Activated B cell treated with CpG ODN at 0.5 μM for 24 hours (primary cell): ENCODE data around the gene SPPL2C. TPM values are rescaled to one million over a fixed set of nuclear protein-coding genes. Genes with fewer than 3 reads are reported as not detected.
"Not testable (repeated sequence)": the region's sequence is repeated elsewhere in the genome, so short reads cannot be mapped to it uniquely, and the experiment has no call there.

Experiments used
- ATAC-seq: fragments of 200-7000 bp; cut with Tn5 transposase; one replicate; pipeline ENCODE4 v1.10.0; 2021; ENCODE audit warnings: low read depth, mild to moderate bottlenecking, moderate library complexity
- CTCF ChIA-PET: fragments of 350-600 bp; sonication (Branson Sonifier 250); formaldehyde crosslinking; loops from one replicate; lab custom pipeline; 2021; ENCODE audit warnings: antibody characterized with exemption; lab: Charles Lee
- POLR2A ChIA-PET: fragments of 350-600 bp; sonication (Branson Sonifier 250); formaldehyde crosslinking; loops from one replicate; lab custom pipeline; 2021; ENCODE audit warnings: antibody characterized with exemption; lab: Charles Lee
- DNase-seq: peaks from one replicate; pipeline ENCODE4 v3.0.0; 2022
- H3K27ac Mint-ChIP-seq: one replicate; pipeline ENCODE4 v1.8.0; 2020; ENCODE audit warnings: mixed read lengths
- H3K27me3 Mint-ChIP-seq: one replicate; pipeline ENCODE4 v1.8.0; 2021; ENCODE audit warnings: mixed read lengths
- H3K36me3 Mint-ChIP-seq: one replicate; pipeline ENCODE4 v1.8.0; 2021; ENCODE audit warnings: low read depth, mixed read lengths
- H3K4me1 Mint-ChIP-seq: one replicate; pipeline ENCODE4 v1.8.0; 2021; ENCODE audit warnings: mixed read lengths
- H3K4me3 Mint-ChIP-seq: one replicate; pipeline ENCODE4 v1.8.0; 2020; ENCODE audit warnings: mild to moderate bottlenecking, mixed read lengths
- H3K9me3 Mint-ChIP-seq: one replicate; pipeline ENCODE4 v1.8.0; 2020; ENCODE audit warnings: mixed read lengths
- CTCF ChIP-seq: fragments of 200-600 bp; IDR thresholded peaks from one replicate; pipeline ENCODE4 v1.8.0; 2022; ENCODE audit warnings: antibody characterized with exemption, mild to moderate bottlenecking
- intact Hi-C: fragments of 100-400 bp; cut with micrococcal nuclease; formaldehyde crosslinking; loops from one replicate; pipeline ENCODE4 v1.15.1; 2024
- total RNA-seq: library from RNA; stranded (reverse); gene quantifications from 2 replicates; pipeline ENCODE4 v1.2.3, GENCODE V29; 2022

The SPPL2C gene
- total RNA-seq, 1 donor from 2014 or later, result not detected

GRCh38 chr17:45861165-45861564, 16.5 kb downstream of the SPPL2C start:
- peaks cover 45% of the 10 kb centered on the region for H3K27me3 Mint-ChIP-seq
- CTCF ChIA-PET, result no interaction called here
- no peaks in the 10 kb centered on the region for H3K36me3 Mint-ChIP-seq
- H3K27ac Mint-ChIP-seq, result no peak overlapping the region
- POLR2A ChIA-PET, result no interaction called here
- no peak overlapping the region for H3K4me3 Mint-ChIP-seq
- H3K4me1 Mint-ChIP-seq, result no peaks in the 10 kb centered on the region
- intact Hi-C loops, result no loop called here
- TF ChIP-seq CTCF, result no peak
- H3K9me3 Mint-ChIP-seq, result peaks cover 3% of the 10 kb centered on the region
- no peak for DNase-seq
- no peak for ATAC-seq

DNA sequence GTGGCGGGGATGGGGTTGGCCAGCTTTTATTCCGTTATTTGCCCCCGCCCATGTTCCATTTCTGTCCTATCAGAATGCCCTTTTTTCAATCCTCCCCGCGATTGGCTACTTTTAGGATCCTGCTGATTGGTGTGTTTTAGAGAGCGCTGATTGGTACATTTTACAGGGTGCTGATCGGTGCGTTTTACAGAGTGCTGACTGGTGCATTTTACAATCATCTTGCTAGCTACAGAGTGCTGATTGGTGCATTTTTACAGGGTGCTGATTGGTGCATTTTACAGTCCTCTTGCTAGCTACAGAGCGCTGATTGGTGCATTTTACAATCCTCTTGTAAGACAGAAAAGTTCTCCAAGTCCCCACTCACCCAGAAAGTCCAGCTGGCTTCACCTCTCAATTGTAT, 17.4 kb downstream of the SPPL2C start:
- H3K27ac Mint-ChIP-seq, H3K9me3 Mint-ChIP-seq, DNase-seq, H3K36me3 Mint-ChIP-seq, POLR2A ChIA-PET, intact Hi-C loops, ATAC-seq, H3K4me3 Mint-ChIP-seq, H3K4me1 Mint-ChIP-seq: not testable (repeated sequence)
- CTCF ChIA-PET, result interaction anchor here (0.9 kb wide), 1 partner anchor 10 kb away, joined by 3 read pairs; no protein-coding TSS in a partner anchor
- peaks cover 49% of the 10 kb centered on the region for H3K27me3 Mint-ChIP-seq

DNA sequence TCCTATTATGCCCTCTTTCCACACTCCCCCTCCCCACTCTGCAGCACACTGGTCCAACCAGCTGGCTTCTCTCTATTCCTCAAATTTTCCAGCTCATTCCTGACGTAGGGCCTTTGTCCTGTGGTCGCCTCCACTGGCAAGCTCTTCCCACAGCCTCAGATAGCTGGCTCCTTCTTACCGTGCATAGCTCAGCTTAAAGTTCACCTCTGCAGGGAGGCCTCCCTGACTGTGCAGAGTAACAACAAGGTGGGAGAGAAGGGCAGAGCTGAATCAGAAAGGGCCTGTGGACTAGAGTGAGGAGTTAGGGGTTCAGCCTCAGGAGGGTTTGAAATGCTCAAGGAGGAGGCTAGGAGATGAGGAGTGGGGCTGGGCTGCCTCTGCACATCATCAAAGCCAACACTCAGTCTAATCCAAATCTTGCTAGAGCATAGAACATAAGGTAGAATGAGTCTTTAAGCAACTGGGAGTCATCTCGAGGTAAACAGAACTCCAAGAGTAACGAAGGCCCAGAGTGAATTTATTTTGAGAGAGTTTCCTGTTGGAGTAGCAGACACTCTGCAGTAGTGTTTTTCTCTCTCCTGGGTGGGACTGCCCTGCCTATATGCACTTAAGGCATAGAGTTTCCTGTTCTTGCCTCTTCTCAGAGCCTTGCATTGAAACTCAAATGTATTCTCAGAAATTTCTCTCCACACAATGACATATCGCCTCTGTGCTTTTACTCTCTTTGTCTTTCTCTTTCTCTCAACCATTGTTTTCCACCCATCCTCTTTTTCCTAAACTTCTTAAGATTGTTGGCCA, 19.4 kb downstream of the SPPL2C start:
- TF ChIP-seq CTCF, result no peak
- H3K27ac Mint-ChIP-seq, result no peak overlapping the region
- H3K9me3 Mint-ChIP-seq, result peaks cover 3% of the 10 kb centered on the region
- POLR2A ChIA-PET, result no interaction called here
- H3K4me1 Mint-ChIP-seq, result no peaks in the 10 kb centered on the region
- CTCF ChIA-PET, result interaction anchor here (0.9 kb wide), 1 partner anchor 12 kb away, joined by 4 read pairs; no protein-coding TSS in a partner anchor
- DNase-seq (no peak), ATAC-seq (no peak)
- no peaks in the 10 kb centered on the region for H3K36me3 Mint-ChIP-seq
- H3K27me3 Mint-ChIP-seq, result peaks cover 43% of the 10 kb centered on the region
- intact Hi-C loops, result no loop called here
- no peak overlapping the region for H3K4me3 Mint-ChIP-seq

DNA sequence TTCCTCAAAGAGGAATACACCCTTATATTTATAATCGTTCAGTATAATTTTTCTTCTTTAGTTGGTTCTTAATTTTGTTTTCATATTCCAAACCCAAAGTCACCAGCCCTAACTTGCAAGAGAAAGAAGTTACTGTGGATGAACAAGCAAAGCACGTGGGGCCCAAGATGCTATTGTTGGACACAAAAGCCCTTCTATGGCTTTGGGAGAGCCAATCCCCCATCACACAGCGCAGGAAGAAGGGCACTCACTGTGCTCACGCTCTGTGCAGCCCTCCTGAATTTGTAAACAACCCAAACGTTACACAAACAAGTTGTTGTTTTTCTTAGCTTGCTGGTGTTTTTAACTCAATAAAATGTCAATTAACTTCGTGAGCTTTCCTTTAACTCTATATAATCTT, 22.5 kb downstream of the SPPL2C start:
- ATAC-seq (no peak), DNase-seq (no peak)
- no peak for TF ChIP-seq CTCF
- intact Hi-C loops, result no loop called here
- peaks cover 47% of the 10 kb centered on the region for H3K27me3 Mint-ChIP-seq
- no peaks in the 10 kb centered on the region for H3K4me1 Mint-ChIP-seq
- H3K27ac Mint-ChIP-seq, result no peak overlapping the region
- POLR2A ChIA-PET, result no interaction called here
- H3K9me3 Mint-ChIP-seq, result peaks cover 2% of the 10 kb centered on the region
- H3K4me3 Mint-ChIP-seq, result no peak overlapping the region
- no peaks in the 10 kb centered on the region for H3K36me3 Mint-ChIP-seq
- CTCF ChIA-PET, result no interaction called here

DNA sequence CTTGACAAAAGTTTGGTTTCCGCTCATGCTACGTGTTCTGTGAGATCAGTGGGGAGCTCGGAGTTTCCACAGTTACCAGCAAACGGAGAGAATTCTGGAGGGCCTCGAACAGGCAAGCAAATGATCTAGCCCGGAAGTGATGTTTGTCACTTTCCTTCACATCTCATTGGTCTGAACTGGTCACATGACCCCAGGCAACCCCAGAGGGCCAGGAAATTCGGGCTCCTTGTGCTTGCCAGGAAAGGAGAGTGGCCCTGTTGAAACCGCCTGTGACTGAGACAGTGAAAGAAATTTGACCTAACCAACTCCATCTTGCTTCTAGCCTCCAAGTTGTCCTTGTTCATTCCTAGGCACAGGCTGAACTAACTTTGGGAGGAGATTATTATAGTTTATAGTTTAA, 23.0 kb downstream of the SPPL2C start:
- intact Hi-C loops, result no loop called here
- no peak overlapping the region for H3K27ac Mint-ChIP-seq
- DNase-seq (no peak), ATAC-seq (no peak)
- H3K4me3 Mint-ChIP-seq, result no peak overlapping the region
- H3K36me3 Mint-ChIP-seq, result no peaks in the 10 kb centered on the region
- CTCF ChIA-PET, result interaction anchor here (0.6 kb wide), 1 partner anchor 11 kb away, joined by 3 read pairs; no protein-coding TSS in a partner anchor
- no peak for TF ChIP-seq CTCF
- POLR2A ChIA-PET, result no interaction called here
- no peaks in the 10 kb centered on the region for H3K9me3 Mint-ChIP-seq
- no peaks in the 10 kb centered on the region for H3K4me1 Mint-ChIP-seq
- H3K27me3 Mint-ChIP-seq, result peaks cover 43% of the 10 kb centered on the region
